ENCODE results near the gene SUPT4H1. TPM values are rescaled to one million over a fixed set of nuclear protein-coding genes. Genes with fewer than 3 reads are reported as not detected.

The SUPT4H1 gene
- total RNA-seq, 1 experiment from 2014 or later = 74.8 TPM

GRCh38 chr17:58320570-58321323, 31.3 kb downstream of the SUPT4H1 start:
- Histone ChIP-seq H3K27ac (no peak overlapping the region), H3K36me3 (ENCODE audit: low read depth) (no peaks in the 10 kb centered on the region), H2AFZ (no peak overlapping the region), H3K4me1 (replicated peaks; ENCODE audit: insufficient read depth) (no peaks in the 10 kb centered on the region), H3K4me3 (no peak overlapping the region), H4K20me1 (ENCODE audit: insufficient read depth) (no peaks in the 10 kb centered on the region), H3K4me2 (no peak overlapping the region), H3F3A (ENCODE audit: insufficient read depth, low read depth) (no peaks in the 10 kb centered on the region), H3K27me3 (ENCODE audit: insufficient read depth, low read depth) (peaks cover 66% of the 10 kb centered on the region), H3K79me2 (ENCODE audit: low read depth) (no peaks in the 10 kb centered on the region), H3K9me3 (ENCODE audit: insufficient read depth, low read depth) (no peaks in the 10 kb centered on the region), H3K9me2 (ENCODE audit: insufficient read depth) (no peaks in the 10 kb centered on the region)
- DNase-seq = no peak
- no TSS peak for BruUV-seq (replicated peaks)
- ChIA-PET CTCF (no interaction called here), POLR2A (ENCODE audit: unreplicated experiment) (interaction anchor here (0.7 kb wide), 1 partner anchor 31 kb away, joined by 4 read pairs; the partner anchor contains the start of gene SUPT4H1)
- intact Hi-C loops (cut with micrococcal nuclease; ENCODE audit: unreplicated experiment) = no loop called here
- TF ChIP-seq EZH2 (IDR thresholded peaks at IDR 0.05; ENCODE audit: low read depth) (no peak), CTCF (conservative IDR thresholded peaks at IDR 0.05) (no peak)

- H3K4me1 ChIP-seq (replicated peaks; ENCODE audit: insufficient read depth) = no peaks in the 10 kb centered on the region
- no TSS peak for BruUV-seq (replicated peaks)
- H2AFZ ChIP-seq = no peak overlapping the region
- intact Hi-C loops (cut with micrococcal nuclease; ENCODE audit: unreplicated experiment) = no loop called here
- H3K36me3 ChIP-seq (ENCODE audit: low read depth) = no peaks in the 10 kb centered on the region
- no peak for TF ChIP-seq EZH2 (IDR thresholded peaks at IDR 0.05; ENCODE audit: low read depth)
- TF ChIP-seq CTCF (conservative IDR thresholded peaks at IDR 0.05) = no peak
- peaks cover 64% of the 10 kb centered on the region for H3K27me3 ChIP-seq (ENCODE audit: insufficient read depth, low read depth)
- no peak overlapping the region for H3K27ac ChIP-seq
- H3K9me2 ChIP-seq (ENCODE audit: insufficient read depth) = no peaks in the 10 kb centered on the region
- no peaks in the 10 kb centered on the region for H4K20me1 ChIP-seq (ENCODE audit: insufficient read depth)
- no peaks in the 10 kb centered on the region for H3K79me2 ChIP-seq (ENCODE audit: low read depth)
- no peak overlapping the region for H3K4me2 ChIP-seq
- no peak overlapping the region for H3K4me3 ChIP-seq
- CTCF ChIA-PET = no interaction called here
- H3K9me3 ChIP-seq (ENCODE audit: insufficient read depth, low read depth) = no peaks in the 10 kb centered on the region
- H3F3A ChIP-seq (ENCODE audit: insufficient read depth, low read depth) = no peaks in the 10 kb centered on the region
- DNase-seq = no peak
- POLR2A ChIA-PET (ENCODE audit: unreplicated experiment) = interaction anchor here (0.7 kb wide), 1 partner anchor 32 kb away, joined by 4 read pairs; the partner anchor contains the start of gene SUPT4H1
These were observed 31.8 kb downstream of the SUPT4H1 start for GRCh38 chr17:58320163-58320558.

DNA sequence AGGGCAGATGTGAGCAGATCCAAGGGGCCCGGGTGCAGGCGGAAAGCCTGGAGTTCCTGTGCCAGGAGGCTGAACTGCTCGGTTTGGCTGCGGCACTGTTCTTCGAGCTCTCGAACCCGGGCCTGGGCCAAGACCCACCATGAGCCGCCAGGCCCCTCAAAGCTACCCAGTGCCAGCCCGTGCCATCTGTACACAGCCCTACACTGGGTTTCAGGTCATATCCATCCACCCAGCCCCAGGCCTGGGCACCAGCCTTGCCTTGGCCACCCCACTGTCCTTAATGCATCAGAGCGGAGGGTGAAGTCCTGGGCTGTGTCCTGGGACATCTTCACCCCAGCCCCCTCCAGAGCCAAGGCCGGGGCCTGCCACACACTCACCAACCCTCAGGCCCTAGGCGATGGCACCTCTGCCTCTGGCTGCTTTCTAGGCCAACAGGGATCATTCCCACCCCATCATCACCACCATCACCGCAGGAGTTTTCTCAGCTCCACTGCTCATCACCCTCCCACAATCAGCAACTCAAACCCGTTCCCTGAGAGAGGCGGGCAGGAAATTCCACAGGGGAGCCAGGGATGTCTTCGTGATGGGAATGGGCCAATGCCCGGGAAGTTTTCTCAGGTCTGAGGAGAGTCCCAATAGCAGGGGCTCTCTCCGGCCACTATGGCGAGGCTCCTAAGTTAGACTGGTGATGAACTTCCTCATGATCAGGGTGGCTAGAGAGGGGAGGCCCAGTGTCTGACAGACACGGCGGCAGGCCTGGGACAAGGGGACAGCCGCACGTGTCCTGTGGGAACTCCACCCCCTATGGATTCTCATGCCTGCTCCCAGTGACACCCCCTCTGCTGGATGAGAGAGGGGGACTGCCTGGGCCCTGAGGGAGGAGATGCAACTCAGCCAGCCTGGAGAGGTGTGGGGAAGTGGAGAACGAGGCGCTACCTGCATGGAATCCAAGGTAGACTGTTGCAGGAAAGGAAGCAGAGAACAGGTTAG, 32.5 kb downstream of the SUPT4H1 start:
- ChIA-PET POLR2A (ENCODE audit: unreplicated experiment) (no interaction called here), CTCF (no interaction called here)
- no peak overlapping the region for H3K27ac ChIP-seq
- intact Hi-C loops (cut with micrococcal nuclease; ENCODE audit: unreplicated experiment) = loop anchor here (10.0 kb wide), 1 partner anchor 685 kb away; no protein-coding TSS in a partner anchor
- H3K27me3 ChIP-seq (ENCODE audit: insufficient read depth, low read depth) = peaks cover 63% of the 10 kb centered on the region
- no peak overlapping the region for H3K4me2 ChIP-seq
- no peaks in the 10 kb centered on the region for H3F3A ChIP-seq (ENCODE audit: insufficient read depth, low read depth)
- BruUV-seq (replicated peaks) = no TSS peak
- H3K9me3 ChIP-seq (ENCODE audit: insufficient read depth, low read depth) = no peaks in the 10 kb centered on the region
- no peaks in the 10 kb centered on the region for H3K4me1 ChIP-seq (replicated peaks; ENCODE audit: insufficient read depth)
- no peak overlapping the region for H2AFZ ChIP-seq
- no peaks in the 10 kb centered on the region for H3K36me3 ChIP-seq (ENCODE audit: low read depth)
- H3K9me2 ChIP-seq (ENCODE audit: insufficient read depth) = no peaks in the 10 kb centered on the region
- no peak for DNase-seq
- TF ChIP-seq CTCF (conservative IDR thresholded peaks at IDR 0.05) (no peak), EZH2 (IDR thresholded peaks at IDR 0.05; ENCODE audit: low read depth) (no peak)
- H4K20me1 ChIP-seq (ENCODE audit: insufficient read depth) = no peaks in the 10 kb centered on the region
- no peak overlapping the region for H3K4me3 ChIP-seq
- H3K79me2 ChIP-seq (ENCODE audit: low read depth) = no peaks in the 10 kb centered on the region
